ENCODE data around the gene TMEM272.

- no peak for TF ChIP-seq POLR2AphosphoS5 (IDR thresholded peaks at IDR 0.05; ENCODE audit: low read depth)
- TF ChIP-seq CTCF (IDR thresholded peaks at IDR 0.05; ENCODE audit: insufficient read depth, low read length) = no peak
- TF ChIP-seq GABPA (IDR thresholded peaks at IDR 0.05; ENCODE audit: low read depth) = no peak
- TF ChIP-seq REST (IDR thresholded peaks at IDR 0.05; ENCODE audit: insufficient replicate concordance, low read depth) = no peak
- TF ChIP-seq SPI1 (IDR thresholded peaks at IDR 0.05; ENCODE audit: borderline replicate concordance, low read depth) = no peak
Observed at GRCh38 chr13:51869916-51870315, 24.9 kb upstream of the TMEM272 start.

All from HL-60 (cell line).